22Rv1 (cell line): ENCODE results near the gene DPF3.

ENCODE experiments used
- CTCF ChIP-seq: fragments of 450-650 bp; IDR thresholded peaks from 2 replicates; pipeline ENCODE4 v1.5.1; 2017; ENCODE audit warnings: mild to moderate bottlenecking
- ZFX ChIP-seq: fragments of 450-650 bp; IDR thresholded peaks from 2 replicates; pipeline ENCODE4 v1.6.1; 2017; ENCODE audit warnings: antibody characterized with exemption, borderline replicate concordance

GRCh38 chr14:72608391-72609204 lies 285.3 kb downstream of the DPF3 start:
- TF ChIP-seq CTCF (no peak), ZFX (no peak)
